HepG2 (cell line): Measurements from ENCODE around the gene CDK13. TPM values are rescaled to one million over a fixed set of nuclear protein-coding genes. Genes with fewer than 3 reads are reported as not detected.

Experiments
- AKAP8 ChIP-seq: sonication (generic); formaldehyde crosslinking; IDR thresholded peaks from 2 replicates; pipeline ENCODE4 v1.5.1; 2020; ENCODE audit warnings: mild to moderate bottlenecking, missing genetic modification reagents
- CEBPG ChIP-seq: IDR thresholded peaks from 2 replicates; pipeline ENCODE4 v1.6.1; 2016
- IKZF1 ChIP-seq: fragments of 450-650 bp; IDR thresholded peaks from 2 replicates; pipeline ENCODE4 v1.7.1; 2016
- JARID2 ChIP-seq: sonication (generic); formaldehyde crosslinking; IDR thresholded peaks from 2 replicates; pipeline ENCODE4 v1.8.1; 2023; ENCODE audit warnings: missing genetic modification reagents, inconsistent platforms; ENCODE audit not compliant: insufficient replicate concordance
- MEIS1 ChIP-seq: sonication (generic); formaldehyde crosslinking; IDR thresholded peaks from 2 replicates; pipeline ENCODE4 v1.9.0; 2021; ENCODE audit warnings: mild to moderate bottlenecking, missing genetic modification reagents, moderate library complexity, borderline replicate concordance
- NRL ChIP-seq: sonication (generic); formaldehyde crosslinking; IDR thresholded peaks from 2 replicates; pipeline ENCODE4 v1.5.0; 2020; ENCODE audit warnings: missing genetic modification reagents, mild to moderate bottlenecking, moderate library complexity, borderline replicate concordance
- PHB2 ChIP-seq: fragments of 450-650 bp; IDR thresholded peaks from 2 replicates; pipeline ENCODE4 v1.6.1; 2018; ENCODE audit not compliant: partially characterized antibody
- POLR2AphosphoS5 ChIP-seq: IDR thresholded peaks from 2 replicates; pipeline ENCODE4 v1.6.1; 2012; ENCODE audit warnings: low read depth, low read length
- RBAK ChIP-seq: sonication (generic); formaldehyde crosslinking; IDR thresholded peaks from 2 replicates; pipeline ENCODE4 v1.5.1; 2020; ENCODE audit warnings: mild to moderate bottlenecking, missing genetic modification reagents
- ZFP90 ChIP-seq: sonication (generic); formaldehyde crosslinking; IDR thresholded peaks from 2 replicates; pipeline ENCODE4 v1.8.0; 2022; ENCODE audit warnings: missing genetic modification reagents, mild to moderate bottlenecking, inconsistent platforms, borderline replicate concordance
- ZMYM3 ChIP-seq: sonication (generic); formaldehyde crosslinking; IDR thresholded peaks from 2 replicates; pipeline ENCODE4 v1.5.1; 2020; ENCODE audit warnings: mild to moderate bottlenecking, missing genetic modification reagents
- ZNF253 ChIP-seq: sonication (generic); formaldehyde crosslinking; IDR thresholded peaks from 2 replicates; pipeline ENCODE4 v1.8.0; 2022; ENCODE audit warnings: mild to moderate bottlenecking, missing genetic modification reagents, borderline replicate concordance
- ZNF263 ChIP-seq: sonication (generic); formaldehyde crosslinking; IDR thresholded peaks from 2 replicates; pipeline ENCODE4 v1.4.0; 2020; ENCODE audit warnings: missing genetic modification reagents
- ZNF296 ChIP-seq: sonication (generic); formaldehyde crosslinking; conservative IDR thresholded peaks from 2 replicates; pipeline ENCODE4 v1.5.0; 2020; ENCODE audit warnings: mild to moderate bottlenecking, missing genetic modification reagents
- ZNF558 ChIP-seq: sonication (generic); formaldehyde crosslinking; IDR thresholded peaks from 2 replicates; pipeline ENCODE4 v1.9.0; 2022; ENCODE audit warnings: mild to moderate bottlenecking, missing genetic modification reagents, borderline replicate concordance
- polyA plus RNA-seq, 8 experiments: library from polyadenylated mRNA; depleted of rRNA in 3 of 8; stranded (reverse) in 7 of 8; unstranded in 1 of 8; fragments of >200 nt; fragmentation: Illumina TruSeq in 4 of 8; extraction: Trizol in 4 of 8; gene quantifications; 2 replicates each; pipeline versions ENCODE4 v1.2.1 to v1.2.3, GENCODE V29; 2011 to 2016; ENCODE audit warnings: low read depth in 4 of 8, missing spikeins in 1 of 8, mixed read lengths in 1 of 8; ENCODE audit not compliant: insufficient read depth in 1 of 8
- total RNA-seq, 5 experiments: library from RNA; depleted of rRNA; stranded (reverse); fragments of >200 nt; fragmentation: Illumina TruSeq; extraction: Trizol; gene quantifications; 2 replicates each; pipeline ENCODE4 v1.2.3, GENCODE V29; 2016; ENCODE audit warnings: low read depth in 1 of 5
- TF ChIP-seq, protein P1 (sequence below): sonication (generic); formaldehyde crosslinking; conservative IDR thresholded peaks from 2 replicates; pipeline ENCODE4 v1.8.0; 2022; ENCODE audit warnings: missing genetic modification reagents
- TF ChIP-seq, protein P2 (sequence below): sonication (generic); formaldehyde crosslinking; IDR thresholded peaks from 2 replicates; pipeline ENCODE4 v1.9.0; 2022; ENCODE audit warnings: low read depth, missing genetic modification reagents
- TF ChIP-seq, protein P3 (sequence below): sonication (generic); formaldehyde crosslinking; IDR thresholded peaks from 2 replicates; pipeline ENCODE4 v1.5.1; 2020; ENCODE audit warnings: mild to moderate bottlenecking, missing genetic modification reagents, moderate library complexity
- TF ChIP-seq, protein P4 (sequence below): sonication (generic); formaldehyde crosslinking; IDR thresholded peaks from 2 replicates; pipeline ENCODE4 v1.5.0; 2020; ENCODE audit warnings: missing genetic modification reagents, mild to moderate bottlenecking, borderline replicate concordance
- TF ChIP-seq, protein P5 (sequence below): sonication (generic); formaldehyde crosslinking; IDR thresholded peaks from 2 replicates; pipeline ENCODE4 v1.5.0; 2020; ENCODE audit warnings: mild to moderate bottlenecking, missing genetic modification reagents

The CDK13 gene
- total and polyA plus RNA-seq, 2 of the 13 experiments (the other 11 are each of a cell fraction or from before 2014, with no cell fraction given), result 21.0 to 40.9 TPM

DNA sequence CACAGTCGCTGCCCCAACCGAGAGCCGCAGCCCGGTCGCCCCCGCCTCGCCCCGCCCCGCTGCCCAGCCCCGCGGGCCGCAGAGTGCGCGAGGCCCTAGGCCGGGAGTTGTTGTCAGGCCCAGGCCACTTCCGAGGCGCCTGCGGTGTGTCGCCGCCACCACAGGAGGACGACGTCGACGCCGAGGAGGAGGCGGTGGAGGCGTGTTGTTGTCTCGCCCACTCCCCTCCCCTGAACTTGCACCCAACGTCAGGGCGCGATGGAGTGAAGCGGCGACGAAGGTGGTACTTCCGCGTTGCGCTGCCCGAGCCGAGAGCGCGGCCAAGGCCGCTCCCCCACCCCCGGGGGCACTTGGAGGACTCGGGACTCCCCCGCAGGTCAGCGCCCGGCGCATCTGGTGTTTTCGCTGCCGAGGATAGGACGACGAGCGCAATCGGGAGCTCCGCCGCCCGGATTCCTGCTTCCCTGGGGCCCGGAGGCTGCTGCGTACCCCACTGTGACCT is at the start of gene CDK13 (continued):
- TF ChIP-seq PHB2 (no peak), ZNF296 (CRISPR knock-in tag) (no peak), IKZF1 (no peak), POLR2AphosphoS5 (no peak; the same call in 1 of the 2 replicates), ZNF558 (no peak), ZFP90 (peak; percentile 83; the same call in 1 of the 2 replicates), ZNF253 (CRISPR knock-in tag) (peak; percentile 88; the same call in 1 of the 2 replicates), RBAK (no peak), CEBPG (CRISPR knock-in tag) (peak; percentile 25; the same call in 1 of the 2 replicates), MEIS1 (CRISPR knock-in tag) (no peak), ZNF263 (CRISPR knock-in tag) (no peak), AKAP8 (0 out of 2 replicates have a peak, but pooled peaks have one; percentile 23), ZMYM3 (CRISPR knock-in tag) (no peak), JARID2 (CRISPR knock-in tag) (peak; percentile 56), NRL (CRISPR knock-in tag) (no peak)
- TF ChIP-seq, protein P1, sequence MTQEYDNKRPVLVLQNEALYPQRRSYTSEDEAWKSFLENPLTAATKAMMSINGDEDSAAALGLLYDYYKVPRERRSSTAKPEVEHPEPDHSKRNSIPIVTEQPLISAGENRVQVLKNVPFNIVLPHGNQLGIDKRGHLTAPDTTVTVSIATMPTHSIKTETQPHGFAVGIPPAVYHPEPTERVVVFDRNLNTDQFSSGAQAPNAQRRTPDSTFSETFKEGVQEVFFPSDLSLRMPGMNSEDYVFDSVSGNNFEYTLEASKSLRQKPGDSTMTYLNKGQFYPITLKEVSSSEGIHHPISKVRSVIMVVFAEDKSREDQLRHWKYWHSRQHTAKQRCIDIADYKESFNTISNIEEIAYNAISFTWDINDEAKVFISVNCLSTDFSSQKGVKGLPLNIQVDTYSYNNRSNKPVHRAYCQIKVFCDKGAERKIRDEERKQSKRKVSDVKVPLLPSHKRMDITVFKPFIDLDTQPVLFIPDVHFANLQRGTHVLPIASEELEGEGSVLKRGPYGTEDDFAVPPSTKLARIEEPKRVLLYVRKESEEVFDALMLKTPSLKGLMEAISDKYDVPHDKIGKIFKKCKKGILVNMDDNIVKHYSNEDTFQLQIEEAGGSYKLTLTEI (CRISPR knock-in tag), result no peak
- TF ChIP-seq, protein P2, sequence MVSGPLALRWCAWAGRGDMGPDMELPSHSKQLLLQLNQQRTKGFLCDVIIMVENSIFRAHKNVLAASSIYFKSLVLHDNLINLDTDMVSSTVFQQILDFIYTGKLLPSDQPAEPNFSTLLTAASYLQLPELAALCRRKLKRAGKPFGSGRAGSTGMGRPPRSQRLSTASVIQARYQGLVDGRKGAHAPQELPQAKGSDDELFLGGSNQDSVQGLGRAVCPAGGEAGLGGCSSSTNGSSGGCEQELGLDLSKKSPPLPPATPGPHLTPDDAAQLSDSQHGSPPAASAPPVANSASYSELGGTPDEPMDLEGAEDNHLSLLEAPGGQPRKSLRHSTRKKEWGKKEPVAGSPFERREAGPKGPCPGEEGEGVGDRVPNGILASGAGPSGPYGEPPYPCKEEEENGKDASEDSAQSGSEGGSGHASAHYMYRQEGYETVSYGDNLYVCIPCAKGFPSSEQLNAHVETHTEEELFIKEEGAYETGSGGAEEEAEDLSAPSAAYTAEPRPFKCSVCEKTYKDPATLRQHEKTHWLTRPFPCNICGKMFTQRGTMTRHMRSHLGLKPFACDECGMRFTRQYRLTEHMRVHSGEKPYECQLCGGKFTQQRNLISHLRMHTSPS (CRISPR knock-in tag), result no peak
- TF ChIP-seq, protein P3, sequence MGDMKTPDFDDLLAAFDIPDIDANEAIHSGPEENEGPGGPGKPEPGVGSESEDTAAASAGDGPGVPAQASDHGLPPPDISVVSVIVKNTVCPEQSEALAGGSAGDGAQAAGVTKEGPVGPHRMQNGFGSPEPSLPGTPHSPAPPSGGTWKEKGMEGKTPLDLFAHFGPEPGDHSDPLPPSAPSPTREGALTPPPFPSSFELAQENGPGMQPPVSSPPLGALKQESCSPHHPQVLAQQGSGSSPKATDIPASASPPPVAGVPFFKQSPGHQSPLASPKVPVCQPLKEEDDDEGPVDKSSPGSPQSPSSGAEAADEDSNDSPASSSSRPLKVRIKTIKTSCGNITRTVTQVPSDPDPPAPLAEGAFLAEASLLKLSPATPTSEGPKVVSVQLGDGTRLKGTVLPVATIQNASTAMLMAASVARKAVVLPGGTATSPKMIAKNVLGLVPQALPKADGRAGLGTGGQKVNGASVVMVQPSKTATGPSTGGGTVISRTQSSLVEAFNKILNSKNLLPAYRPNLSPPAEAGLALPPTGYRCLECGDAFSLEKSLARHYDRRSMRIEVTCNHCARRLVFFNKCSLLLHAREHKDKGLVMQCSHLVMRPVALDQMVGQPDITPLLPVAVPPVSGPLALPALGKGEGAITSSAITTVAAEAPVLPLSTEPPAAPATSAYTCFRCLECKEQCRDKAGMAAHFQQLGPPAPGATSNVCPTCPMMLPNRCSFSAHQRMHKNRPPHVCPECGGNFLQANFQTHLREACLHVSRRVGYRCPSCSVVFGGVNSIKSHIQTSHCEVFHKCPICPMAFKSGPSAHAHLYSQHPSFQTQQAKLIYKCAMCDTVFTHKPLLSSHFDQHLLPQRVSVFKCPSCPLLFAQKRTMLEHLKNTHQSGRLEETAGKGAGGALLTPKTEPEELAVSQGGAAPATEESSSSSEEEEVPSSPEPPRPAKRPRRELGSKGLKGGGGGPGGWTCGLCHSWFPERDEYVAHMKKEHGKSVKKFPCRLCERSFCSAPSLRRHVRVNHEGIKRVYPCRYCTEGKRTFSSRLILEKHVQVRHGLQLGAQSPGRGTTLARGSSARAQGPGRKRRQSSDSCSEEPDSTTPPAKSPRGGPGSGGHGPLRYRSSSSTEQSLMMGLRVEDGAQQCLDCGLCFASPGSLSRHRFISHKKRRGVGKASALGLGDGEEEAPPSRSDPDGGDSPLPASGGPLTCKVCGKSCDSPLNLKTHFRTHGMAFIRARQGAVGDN, result peak; percentile 53
- TF ChIP-seq, protein P4, sequence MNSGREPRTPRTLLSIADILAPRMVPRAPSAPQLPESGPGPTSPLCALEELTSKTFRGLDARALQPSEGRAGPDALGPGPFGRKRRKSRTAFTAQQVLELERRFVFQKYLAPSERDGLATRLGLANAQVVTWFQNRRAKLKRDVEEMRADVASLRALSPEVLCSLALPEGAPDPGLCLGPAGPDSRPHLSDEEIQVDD (CRISPR knock-in tag), result no peak
- TF ChIP-seq, protein P5, sequence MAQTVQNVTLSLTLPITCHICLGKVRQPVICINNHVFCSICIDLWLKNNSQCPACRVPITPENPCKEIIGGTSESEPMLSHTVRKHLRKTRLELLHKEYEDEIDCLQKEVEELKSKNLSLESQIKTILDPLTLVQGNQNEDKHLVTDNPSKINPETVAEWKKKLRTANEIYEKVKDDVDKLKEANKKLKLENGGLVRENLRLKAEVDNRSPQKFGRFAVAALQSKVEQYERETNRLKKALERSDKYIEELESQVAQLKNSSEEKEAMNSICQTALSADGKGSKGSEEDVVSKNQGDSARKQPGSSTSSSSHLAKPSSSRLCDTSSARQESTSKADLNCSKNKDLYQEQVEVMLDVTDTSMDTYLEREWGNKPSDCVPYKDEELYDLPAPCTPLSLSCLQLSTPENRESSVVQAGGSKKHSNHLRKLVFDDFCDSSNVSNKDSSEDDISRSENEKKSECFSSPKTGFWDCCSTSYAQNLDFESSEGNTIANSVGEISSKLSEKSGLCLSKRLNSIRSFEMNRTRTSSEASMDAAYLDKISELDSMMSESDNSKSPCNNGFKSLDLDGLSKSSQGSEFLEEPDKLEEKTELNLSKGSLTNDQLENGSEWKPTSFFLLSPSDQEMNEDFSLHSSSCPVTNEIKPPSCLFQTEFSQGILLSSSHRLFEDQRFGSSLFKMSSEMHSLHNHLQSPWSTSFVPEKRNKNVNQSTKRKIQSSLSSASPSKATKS (CRISPR knock-in tag), result no peak
